Ascending aorta (tissue), 2 donors: Measurements from ENCODE around the gene NLK. TPM values are rescaled to one million over a fixed set of nuclear protein-coding genes. Genes with fewer than 3 reads are reported as not detected.
"Not testable (repeated sequence)": the region's sequence is repeated elsewhere in the genome, so short reads cannot be mapped to it uniquely, and the experiment has no call there.

ENCODE experiments used
- DNase-seq, 2 donors: peaks; one replicate each; pipeline ENCODE4 v3.0.0-alpha.2; 2019; ENCODE audit warnings: low spot score in 2 of 2
- H3K27ac ChIP-seq, 2 donors: fragments of 200-600 bp; sonication (generic); one replicate each; pipeline ENCODE4 v1.5.1; 2016 to 2017; ENCODE audit warnings: mild to moderate bottlenecking in 1 of 2
- H3K27me3 ChIP-seq: fragments of 200-600 bp; sonication (generic); one replicate; pipeline ENCODE4 v1.5.1; 2017
- H3K36me3 ChIP-seq, 2 donors: fragments of 200-600 bp; sonication (generic); one replicate each; pipeline ENCODE4 v1.5.1; 2016
- H3K4me1 ChIP-seq, 2 donors: fragments of 200-600 bp; sonication (generic); one replicate each; pipeline ENCODE4 v1.5.1; 2016 to 2017; ENCODE audit warnings: mild to moderate bottlenecking in 1 of 2
- H3K4me3 ChIP-seq, 2 donors: fragments of 200-600 bp; sonication (generic); one replicate each; pipeline ENCODE4 v1.5.1; 2016 to 2017; ENCODE audit warnings: mild to moderate bottlenecking in 1 of 2
- H3K9me3 ChIP-seq, 2 donors: fragments of 200-600 bp; sonication (generic); one replicate each; pipeline ENCODE4 v1.5.1; 2016
- CTCF ChIP-seq, 3 experiments: fragments of 200-600 bp in 2 of 3; fragments of 450-650 bp in 1 of 3; sonication (generic) in 2 of 3; IDR thresholded peaks; one replicate each; pipeline ENCODE4 v1.5.1; 2016 to 2019; ENCODE audit warnings: antibody characterized with exemption in 3 of 3, mild to moderate bottlenecking in 1 of 3, moderate library complexity in 1 of 3
- intact Hi-C: fragments of 100-400 bp; cut with DNase I; formaldehyde crosslinking; loops from one replicate; pipeline ENCODE4 v1.15.1; 2023
- total RNA-seq: library from RNA; depleted of rRNA; stranded (reverse); fragments of >200 nt; gene quantifications from one replicate; pipeline ENCODE4 v1.1.0, GENCODE V29; 2016

NLK gene
- total RNA-seq, 1 donor from 2014 or later: 37.8 TPM

DNA sequence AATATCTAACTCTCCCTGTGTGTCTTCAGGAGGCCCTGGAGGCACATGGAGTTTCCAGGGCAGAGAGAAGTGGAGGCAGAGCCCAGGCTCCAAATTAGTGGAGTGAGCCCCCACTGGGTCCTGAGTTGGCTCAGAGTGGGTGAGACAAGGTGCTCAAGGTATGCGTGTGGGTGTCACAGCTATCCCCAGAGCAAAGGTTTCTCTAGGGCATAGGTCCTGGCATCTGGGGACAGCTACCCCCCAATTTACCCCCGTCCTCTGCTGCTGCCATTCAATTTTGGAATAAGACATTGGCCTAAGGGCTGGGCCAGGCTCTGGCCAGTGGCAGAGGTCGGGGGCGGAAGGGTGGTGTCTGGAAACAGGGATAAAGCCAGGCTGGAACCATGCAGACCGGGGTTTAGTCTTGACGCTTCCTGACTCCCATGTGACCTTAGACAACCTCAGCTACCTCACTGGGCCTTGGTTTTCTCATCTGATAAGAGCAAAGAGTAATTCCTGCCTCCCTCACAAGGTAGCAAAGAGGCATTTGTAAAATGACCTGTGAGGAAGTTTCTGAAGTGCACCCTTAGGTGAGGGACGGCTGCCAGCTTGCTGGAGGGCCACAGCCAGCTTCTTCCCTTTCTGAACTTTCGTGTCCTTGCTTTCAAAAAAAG lies 198.3 kb downstream of the NLK start:
- intact Hi-C loops: no loop called here
- no peaks in the 10 kb centered on the region for H3K36me3 ChIP-seq
- H3K9me3 ChIP-seq: no peaks in the 10 kb centered on the region
- no peak overlapping the region for H3K4me3 ChIP-seq
- no peak overlapping the region for H3K27ac ChIP-seq
- H3K27me3 ChIP-seq: no peaks in the 10 kb centered on the region
- no peak for DNase-seq
- TF ChIP-seq CTCF (IDR thresholded peaks at IDR 0.05): no peak
- no peaks in the 10 kb centered on the region for H3K4me1 ChIP-seq

DNA sequence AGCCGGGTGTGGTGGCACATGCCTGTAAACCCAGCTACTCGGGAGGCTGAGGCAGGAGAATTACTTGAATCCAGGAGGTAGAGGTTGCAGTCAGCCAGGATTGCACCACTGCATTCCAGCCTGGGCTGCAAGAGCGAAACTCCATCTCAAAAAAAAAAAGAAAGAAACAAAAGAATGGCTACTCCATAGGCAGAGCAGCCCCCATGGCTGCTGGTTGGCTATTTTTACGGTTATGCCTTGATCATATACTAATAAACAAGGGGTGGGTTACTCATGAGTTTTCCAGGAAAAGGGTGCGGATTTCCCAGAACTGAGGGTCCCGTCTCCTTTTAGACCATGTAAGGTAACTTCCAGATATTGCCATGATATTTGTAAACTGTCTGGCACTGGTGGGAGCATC lies 200.3 kb downstream of the NLK start:
- Histone ChIP-seq H3K4me1 (no peaks in the 10 kb centered on the region), H3K27ac (no peak overlapping the region), H3K9me3 (no peaks in the 10 kb centered on the region), H3K36me3 (no peaks in the 10 kb centered on the region), H3K4me3 (no peak overlapping the region), H3K27me3 (no peaks in the 10 kb centered on the region)
- TF ChIP-seq CTCF (IDR thresholded peaks at IDR 0.05): no peak
- intact Hi-C loops: no loop called here
- no peak for DNase-seq

DNA sequence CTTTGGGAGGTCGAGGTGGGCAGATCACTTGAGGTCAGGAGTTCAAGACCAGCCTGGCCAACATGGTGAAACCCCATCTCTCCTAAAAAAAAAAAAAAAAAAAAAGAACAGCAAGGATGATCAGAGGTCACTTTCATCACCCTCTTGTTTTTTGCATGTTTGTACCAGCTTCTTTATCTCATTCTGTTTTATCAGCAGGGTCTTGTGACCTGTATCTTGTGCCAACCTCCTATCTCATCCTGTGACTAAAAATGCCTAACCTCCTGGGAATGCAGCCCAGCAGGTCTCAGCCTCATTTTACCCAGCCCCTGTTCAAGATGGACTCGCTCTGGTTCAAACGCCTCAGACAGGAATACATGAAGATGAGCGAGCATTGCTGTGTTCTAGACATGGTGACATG lies 200.8 kb downstream of the NLK start:
- H3K36me3 ChIP-seq, H3K27ac ChIP-seq, intact Hi-C loops, DNase-seq, H3K4me3 ChIP-seq, H3K4me1 ChIP-seq, H3K9me3 ChIP-seq, H3K27me3 ChIP-seq: not testable (repeated sequence)

- Histone ChIP-seq H3K27ac (no peak overlapping the region), H3K4me1 (no peaks in the 10 kb centered on the region), H3K36me3 (no peaks in the 10 kb centered on the region), H3K27me3 (no peaks in the 10 kb centered on the region), H3K4me3 (no peak overlapping the region), H3K9me3 (no peaks in the 10 kb centered on the region)
- DNase-seq: no peak
- TF ChIP-seq CTCF (IDR thresholded peaks at IDR 0.05): no peak
- intact Hi-C loops: no loop called here
Measured at GRCh38 chr17:28244446-28244845, 202.0 kb downstream of the NLK start.

Other genes with a start within 250 kb of the NLK start
- not detected for gene NOS2, start 242.1 kb upstream of the NLK start, total RNA-seq
- 22.2 TPM for gene LYRM9, start 149.3 kb upstream of the NLK start, total RNA-seq